OCI-LY7 (cell line): Measurements from ENCODE around the gene POP5. TPM values are rescaled to one million over a fixed set of nuclear protein-coding genes. Genes with fewer than 3 reads are reported as not detected.
A peak's percentile ranks its signal among the peaks of the same experiment; 100 is the strongest.

Experiments used
- BruUV-seq: library from RNA; stranded (reverse); fragments of 400-500 nt; replicated peaks from 2 replicates; lab custom pipeline; 2021; lab: Mats Ljungman, UMichigan
- CTCF ChIA-PET: fragments of 300-600 bp; sonication (Branson Sonifier 250); formaldehyde crosslinking; loops from one replicate; lab custom pipeline; 2022; ENCODE audit warnings: antibody characterized with exemption; ENCODE audit not compliant: unreplicated experiment; lab: Charles Lee
- POLR2A ChIA-PET: fragments of 300-600 bp; sonication (Branson Sonifier 250); formaldehyde crosslinking; loops from one replicate; lab custom pipeline; 2022; ENCODE audit warnings: antibody characterized with exemption; lab: Charles Lee
- DNase-seq: peaks from one replicate; pipeline ENCODE4 v3.0.0-alpha.2; 2015; ENCODE audit warnings: low spot score
- H2AFZ ChIP-seq: fragments of 200-600 bp; sonication (generic), shearing (Covaris generic); 2 replicates; pipeline ENCODE4 v1.6.1; 2014; ENCODE audit warnings: mild to moderate bottlenecking, antibody characterized with exemption, low read length, moderate library complexity
- H3K27ac ChIP-seq: fragments of 200-600 bp; sonication (generic); 2 replicates; pipeline ENCODE4 v1.5.1; 2014; ENCODE audit warnings: mixed run types, low read depth, mild to moderate bottlenecking, moderate library complexity, low read length, inconsistent platforms; ENCODE audit not compliant: poor library complexity, severe bottlenecking
- H3K36me3 ChIP-seq: fragments of 200-600 bp; sonication (generic); 2 replicates; pipeline ENCODE4 v1.6.1; 2014; ENCODE audit warnings: mild to moderate bottlenecking, antibody characterized with exemption, low read length, moderate library complexity, mixed read lengths; ENCODE audit not compliant: insufficient read depth
- H3K4me1 ChIP-seq: fragments of 200-600 bp; sonication (generic); 2 replicates; pipeline ENCODE4 v1.5.1; 2014; ENCODE audit warnings: mild to moderate bottlenecking, low read length; ENCODE audit not compliant: insufficient read depth, poor library complexity, severe bottlenecking
- H3K4me2 ChIP-seq: fragments of 200-600 bp; sonication (generic); 2 replicates; pipeline ENCODE4 v1.6.1; 2014; ENCODE audit warnings: mild to moderate bottlenecking, low read length
- H3K4me3 ChIP-seq: fragments of 200-600 bp; sonication (generic); 2 replicates; pipeline ENCODE4 v1.5.1; 2014; ENCODE audit warnings: mild to moderate bottlenecking, low read depth, low read length; ENCODE audit not compliant: poor library complexity, severe bottlenecking
- H3K79me2 ChIP-seq: fragments of 200-600 bp; sonication (generic); 2 replicates; pipeline ENCODE4 v1.6.1; 2016; ENCODE audit warnings: low read depth, mild to moderate bottlenecking, low read length, moderate library complexity, mixed read lengths; ENCODE audit not compliant: insufficient read depth
- H3K9me2 ChIP-seq: fragments of 200-600 bp; sonication (generic); 2 replicates; pipeline ENCODE4 v1.6.1; 2016; ENCODE audit warnings: mild to moderate bottlenecking, low read length, mixed read lengths; ENCODE audit not compliant: insufficient read depth
- H3K9me3 ChIP-seq: fragments of 200-600 bp; sonication (generic); 2 replicates; pipeline ENCODE4 v1.6.1; 2014; ENCODE audit warnings: mild to moderate bottlenecking, mixed run types, low read length, mixed read lengths
- H4K20me1 ChIP-seq: fragments of 200-600 bp; sonication (generic); 2 replicates; pipeline ENCODE4 v1.6.1; 2014; ENCODE audit warnings: mild to moderate bottlenecking, antibody characterized with exemption, low read length, moderate library complexity, mixed read lengths; ENCODE audit not compliant: insufficient read depth
- EZH2phosphoT487 ChIP-seq: fragments of 200-600 bp; sonication (generic); IDR thresholded peaks from 2 replicates; pipeline ENCODE4 v1.6.1; 2018; ENCODE audit warnings: low read depth, borderline replicate concordance, mild to moderate bottlenecking, mixed run types, antibody characterized with exemption, low read length, moderate library complexity, mixed read lengths
- intact Hi-C: fragments of 100-400 bp; cut with micrococcal nuclease; formaldehyde crosslinking; loops from one replicate; pipeline ENCODE4 v1.10.0; 2022; ENCODE audit not compliant: unreplicated experiment
- total RNA-seq, 2 experiments: library from RNA; depleted of rRNA in 1 of 2; stranded (reverse); fragments of >200 nt in 1 of 2; shearing (Covaris generic) in 1 of 2; gene quantifications; 2 replicates each; pipeline ENCODE4 v1.2.3, GENCODE V29; 2014 to 2022
- TF ChIP-seq, protein P1 (sequence below): fragments of 200-600 bp; sonication (generic); conservative IDR thresholded peaks from 2 replicates; pipeline ENCODE4 v1.5.1; 2014; ENCODE audit warnings: mild to moderate bottlenecking, antibody characterized with exemption, low read length, moderate library complexity, mixed read lengths

POP5 gene
- total RNA-seq, 2 experiments from 2014 or later = 61.8 to 65.8 TPM

DNA sequence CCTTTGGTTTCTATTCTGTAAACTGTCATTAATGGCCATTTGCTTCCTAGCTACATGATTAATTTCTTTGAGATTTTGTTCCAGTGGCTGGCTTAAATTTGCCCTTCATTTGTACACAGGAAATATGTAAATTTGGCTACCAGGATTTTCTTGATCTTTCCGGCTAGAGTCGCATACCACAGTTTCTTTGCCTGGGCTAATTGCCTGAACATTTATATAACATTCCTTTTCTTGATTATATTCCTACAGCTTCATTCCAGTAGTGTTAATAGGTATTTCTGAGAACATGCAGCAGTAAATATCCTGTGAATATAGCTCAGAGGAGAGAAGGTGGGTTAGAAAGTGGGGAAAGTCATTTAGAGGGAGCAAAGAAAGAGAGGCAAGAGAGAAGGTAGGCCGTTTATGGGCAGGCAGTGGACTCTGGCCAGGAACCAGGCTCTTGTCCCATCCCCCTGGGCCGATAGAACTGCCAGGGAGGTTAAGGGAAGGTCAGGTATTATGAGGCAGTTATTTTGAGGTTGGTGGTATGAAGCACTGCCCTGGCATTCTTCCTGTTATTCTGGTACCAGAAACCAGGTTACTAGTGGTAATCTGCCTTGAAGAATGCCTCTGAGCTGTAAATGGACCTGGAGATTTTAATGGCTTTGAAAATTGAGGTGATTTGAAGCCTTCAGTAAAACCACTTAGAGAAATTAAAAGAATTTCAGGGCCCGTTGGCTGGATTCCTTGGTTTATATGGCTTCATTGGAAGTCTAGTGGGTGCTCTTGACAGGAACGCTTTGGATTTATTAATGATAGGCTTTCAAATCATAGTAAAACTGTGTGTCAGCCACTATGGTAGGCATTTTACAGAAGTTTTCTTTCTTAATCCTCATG, 42.7 kb downstream of the POP5 start:
- Histone ChIP-seq H3K9me3 (no peaks in the 10 kb centered on the region), H3K79me2 (peaks cover 94% of the 10 kb centered on the region), H3K4me2 (peak overlapping the region; percentile 97), H2AFZ (no peak overlapping the region), H3K9me2 (no peaks in the 10 kb centered on the region), H3K27ac (peak overlapping the region; percentile 46), H3K4me1 (peaks cover 44% of the 10 kb centered on the region), H4K20me1 (peaks cover 37% of the 10 kb centered on the region), H3K36me3 (peaks cover 74% of the 10 kb centered on the region), H3K4me3 (peak overlapping the region; percentile 89)
- intact Hi-C loops = loop anchor here (5.0 kb wide), 1 partner anchor 101 kb away; the partner anchor contains the start of gene COX6A1
- ChIA-PET POLR2A (interaction anchor here (0.5 to 1.5 kb wide), 5 partner anchors 10 to 42 kb away, joined by 3 to 7 read pairs (median 4); partner anchors contain the start of genes COQ5 and POP5), CTCF (interaction anchor here (0.6 kb wide), 1 partner anchor 274 kb away, joined by 3 read pairs; no protein-coding TSS in a partner anchor)
- TF ChIP-seq, protein P1, sequence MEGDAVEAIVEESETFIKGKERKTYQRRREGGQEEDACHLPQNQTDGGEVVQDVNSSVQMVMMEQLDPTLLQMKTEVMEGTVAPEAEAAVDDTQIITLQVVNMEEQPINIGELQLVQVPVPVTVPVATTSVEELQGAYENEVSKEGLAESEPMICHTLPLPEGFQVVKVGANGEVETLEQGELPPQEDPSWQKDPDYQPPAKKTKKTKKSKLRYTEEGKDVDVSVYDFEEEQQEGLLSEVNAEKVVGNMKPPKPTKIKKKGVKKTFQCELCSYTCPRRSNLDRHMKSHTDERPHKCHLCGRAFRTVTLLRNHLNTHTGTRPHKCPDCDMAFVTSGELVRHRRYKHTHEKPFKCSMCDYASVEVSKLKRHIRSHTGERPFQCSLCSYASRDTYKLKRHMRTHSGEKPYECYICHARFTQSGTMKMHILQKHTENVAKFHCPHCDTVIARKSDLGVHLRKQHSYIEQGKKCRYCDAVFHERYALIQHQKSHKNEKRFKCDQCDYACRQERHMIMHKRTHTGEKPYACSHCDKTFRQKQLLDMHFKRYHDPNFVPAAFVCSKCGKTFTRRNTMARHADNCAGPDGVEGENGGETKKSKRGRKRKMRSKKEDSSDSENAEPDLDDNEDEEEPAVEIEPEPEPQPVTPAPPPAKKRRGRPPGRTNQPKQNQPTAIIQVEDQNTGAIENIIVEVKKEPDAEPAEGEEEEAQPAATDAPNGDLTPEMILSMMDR = no peak
- TF ChIP-seq EZH2phosphoT487 = no peak
- no peak for DNase-seq
- no TSS peak for BruUV-seq

DNA sequence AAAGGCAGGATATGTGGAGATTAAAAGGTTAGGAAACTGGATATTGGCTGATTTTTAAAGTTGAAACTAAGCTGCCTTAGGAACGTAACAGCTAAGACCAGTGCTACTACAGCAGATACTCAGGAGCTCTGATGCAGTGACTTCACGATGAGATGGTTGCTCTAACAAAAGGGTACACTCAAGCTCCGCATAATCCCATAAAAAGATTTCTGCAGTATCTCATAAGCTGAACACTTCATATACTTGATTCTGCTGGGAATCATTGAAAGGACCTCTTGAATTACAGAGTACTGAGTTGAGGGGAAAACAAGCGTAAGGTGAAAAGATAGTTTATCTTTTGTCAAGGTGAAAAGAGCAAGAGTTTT, 43.4 kb downstream of the POP5 start:
- DNase-seq = no peak
- CTCF ChIA-PET = interaction anchor here (0.6 kb wide), 1 partner anchor 275 kb away, joined by 3 read pairs; no protein-coding TSS in a partner anchor
- POLR2A ChIA-PET = interaction anchor here (0.5 to 1.2 kb wide), 5 partner anchors 9 to 24 kb away, joined by 3 to 7 read pairs (median 4); partner anchors contain the start of gene COQ5
- Histone ChIP-seq H3K4me3 (peak overlapping the region; percentile 89), H3K27ac (peak overlapping the region; percentile 46), H3K9me2 (no peaks in the 10 kb centered on the region), H3K4me1 (peaks cover 50% of the 10 kb centered on the region), H3K79me2 (peaks cover 87% of the 10 kb centered on the region), H4K20me1 (peaks cover 37% of the 10 kb centered on the region), H2AFZ (no peak overlapping the region), H3K4me2 (peak overlapping the region; percentile 97), H3K9me3 (no peaks in the 10 kb centered on the region), H3K36me3 (peaks cover 67% of the 10 kb centered on the region)
- BruUV-seq = no TSS peak
- intact Hi-C loops = loop anchor here (5.0 kb wide), 1 partner anchor 101 kb away; the partner anchor contains the start of gene COX6A1
- no peak for TF ChIP-seq EZH2phosphoT487
- TF ChIP-seq, protein P1 = no peak
